Measurements from ENCODE around the gene WDR44.

WDR44 gene

GRCh38 chrX:118499295-118499694 lies 153.4 kb downstream of the WDR44 start:
- intact Hi-C loops (cut with DNase I), result loop anchor here (5.0 kb wide), 1 partner anchor 152 kb away; the partner anchor contains the start of gene WDR44
- DNase-seq, result peak in 12 of 42 donors; percentile 8 to 52 (median 20)
